NOMO-1 treated with dmso at 0.1 percent for 144 hours (cell line): ENCODE results near the gene C15orf39.
"Not testable (repeated sequence)": the region's sequence is repeated elsewhere in the genome, so short reads cannot be mapped to it uniquely, and the experiment has no call there.

Experiments
- DNase-seq: peaks from one replicate; lab custom pipeline; 2025; ENCODE audit not compliant: unreplicated experiment; lab: John Stamatoyannopoulos, UW

The C15orf39 gene

GRCh38 chr15:75201616-75202250 is at the start of gene C15orf39:
Gene C15orf39 (plus strand): TSS chr15:75201882. CDS start chr15:75206049, 4,167 bp downstream.
- peak; percentile 78 for DNase-seq

- no peak for DNase-seq
Measured at GRCh38 chr15:75152382-75153079, 49.2 kb upstream of the C15orf39 start.

GRCh38 chr15:75153087-75153486 is 48.6 kb upstream of the C15orf39 start:
- DNase-seq = peak; percentile 91

- DNase-seq = peak; percentile 86
Measured at GRCh38 chr15:75153565-75154276, 48.0 kb upstream of the C15orf39 start.

- no peak for DNase-seq
Measured at GRCh38 chr15:75154461-75155062, 47.1 kb upstream of the C15orf39 start.

GRCh38 chr15:75156326-75157215 is 45.1 kb upstream of the C15orf39 start:
- DNase-seq = no peak

- no peak for DNase-seq
Measured at GRCh38 chr15:75158402-75158801, 43.3 kb upstream of the C15orf39 start.

GRCh38 chr15:75159244-75159643 is 42.4 kb upstream of the C15orf39 start:
- no peak for DNase-seq

GRCh38 chr15:75161106-75161916 is 40.4 kb upstream of the C15orf39 start:
- no peak for DNase-seq

GRCh38 chr15:75161917-75162414 is 39.7 kb upstream of the C15orf39 start:
- no peak for DNase-seq

GRCh38 chr15:75163150-75163564 is 38.5 kb upstream of the C15orf39 start:
- no peak for DNase-seq

- peak; percentile 23 for DNase-seq
Measured at GRCh38 chr15:75164625-75165350, 36.9 kb upstream of the C15orf39 start.

- not testable (repeated sequence) for DNase-seq
Measured at GRCh38 chr15:75166489-75167063, 35.1 kb upstream of the C15orf39 start.

- DNase-seq = no peak
Measured at GRCh38 chr15:75167588-75168350, 33.9 kb upstream of the C15orf39 start.

GRCh38 chr15:75168374-75168773 is 33.3 kb upstream of the C15orf39 start:
- no peak for DNase-seq

- DNase-seq = no peak
Measured at GRCh38 chr15:75170203-75170602, 31.5 kb upstream of the C15orf39 start.

GRCh38 chr15:75170711-75171341 is 30.9 kb upstream of the C15orf39 start:
- no peak for DNase-seq
